Transverse colon (tissue), 4 donors: ENCODE measurements around the gene SLC6A13. TPM values are rescaled to one million over a fixed set of nuclear protein-coding genes. Genes with fewer than 3 reads are reported as not detected.

ENCODE experiments used
- DNase-seq: peaks from one replicate; pipeline ENCODE4 v3.0.0-alpha.2; 2019
- H3K27ac ChIP-seq, 4 donors: fragments of 200-600 bp; sonication (generic); 2 replicates each; pipeline ENCODE4 v1.5.1; 2016 to 2018; ENCODE audit warnings: inconsistent platforms in 4 of 4
- H3K27me3 ChIP-seq: fragments of 200-600 bp; sonication (generic); 2 replicates; pipeline ENCODE4 v1.5.1; 2017; ENCODE audit warnings: inconsistent platforms
- H3K36me3 ChIP-seq, 4 donors: fragments of 200-600 bp; sonication (generic); 2 replicates each; pipeline ENCODE4 v1.5.1; 2017 to 2019; ENCODE audit warnings: inconsistent platforms in 4 of 4
- H3K4me1 ChIP-seq, 4 donors: fragments of 200-600 bp; sonication (generic); 2 replicates each; pipeline ENCODE4 v1.5.1; 2017 to 2020; ENCODE audit warnings: inconsistent platforms in 4 of 4
- H3K4me3 ChIP-seq, 4 donors: fragments of 200-600 bp; sonication (generic); 1 replicate in 1 of 4; 2 replicates in 3 of 4; pipeline versions ENCODE4 v1.5.1 to v1.6.1; 2017 to 2019; ENCODE audit warnings: inconsistent platforms in 4 of 4
- H3K9me3 ChIP-seq, 2 donors: fragments of 200-600 bp; sonication (generic); 2 replicates each; pipeline ENCODE4 v1.5.1; 2017 to 2019; ENCODE audit warnings: inconsistent platforms in 2 of 2
- EP300 ChIP-seq: sonication (generic); formaldehyde crosslinking; IDR thresholded peaks from one replicate; pipeline ENCODE4 v1.6.1; 2017; ENCODE audit warnings: antibody characterized with exemption, low read depth
- POLR2A ChIP-seq: fragments of 450-650 bp; IDR thresholded peaks from one replicate; pipeline ENCODE4 v1.6.1; 2016; ENCODE audit warnings: antibody characterized with exemption, mild to moderate bottlenecking, moderate library complexity
- POLR2AphosphoS5 ChIP-seq, 3 donors: sonication (generic); formaldehyde crosslinking; IDR thresholded peaks; one replicate each; pipeline ENCODE4 v1.6.1; 2016; ENCODE audit warnings: antibody characterized with exemption in 3 of 3
- WGBS, 2 donors: methylation state at CpG; one replicate each; pipeline ENCODE4 v1.1.5; 2018; ENCODE audit warnings: low coverage in 1 of 2; 5-methylcytosine and 5-hydroxymethylcytosine counted together
- in situ Hi-C, 4 donors: fragments of 200-750 bp; cut with MboI; loops; one replicate each; pipeline versions ENCODE4 v1.15.0 to v1.15.1; 2017; ENCODE audit warnings: low sequenced_read_pairs in 3 of 4, low pct_ligation_motif_present in 1 of 4, low pct_unique_long_range_greater_than_20kb in 1 of 4
- intact Hi-C: fragments of 100-400 bp; cut with DNase I; formaldehyde crosslinking; loops from one replicate; pipeline ENCODE4 v1.15.1; 2023; ENCODE audit warnings: low total_unique reads
- total RNA-seq, 4 donors: library from RNA; depleted of rRNA; stranded (reverse); fragments of >200 nt; gene quantifications; one replicate each; pipeline ENCODE4 v1.1.0, GENCODE V29; 2016
- TF ChIP-seq, protein P1 (sequence below), 5 experiments: fragments of 200-600 bp in 3 of 5; fragments of 450-650 bp in 2 of 5; sonication (generic) in 3 of 5; IDR thresholded peaks; 1 replicate in 2 of 5; 2 replicates in 3 of 5; pipeline ENCODE4 v1.5.1; 2016 to 2017; ENCODE audit warnings: antibody characterized with exemption in 5 of 5, inconsistent platforms in 3 of 5, mild to moderate bottlenecking in 2 of 5, moderate library complexity in 1 of 5

The SLC6A13 gene
- total RNA-seq, 4 donors from 2014 or later, result not detected

DNA sequence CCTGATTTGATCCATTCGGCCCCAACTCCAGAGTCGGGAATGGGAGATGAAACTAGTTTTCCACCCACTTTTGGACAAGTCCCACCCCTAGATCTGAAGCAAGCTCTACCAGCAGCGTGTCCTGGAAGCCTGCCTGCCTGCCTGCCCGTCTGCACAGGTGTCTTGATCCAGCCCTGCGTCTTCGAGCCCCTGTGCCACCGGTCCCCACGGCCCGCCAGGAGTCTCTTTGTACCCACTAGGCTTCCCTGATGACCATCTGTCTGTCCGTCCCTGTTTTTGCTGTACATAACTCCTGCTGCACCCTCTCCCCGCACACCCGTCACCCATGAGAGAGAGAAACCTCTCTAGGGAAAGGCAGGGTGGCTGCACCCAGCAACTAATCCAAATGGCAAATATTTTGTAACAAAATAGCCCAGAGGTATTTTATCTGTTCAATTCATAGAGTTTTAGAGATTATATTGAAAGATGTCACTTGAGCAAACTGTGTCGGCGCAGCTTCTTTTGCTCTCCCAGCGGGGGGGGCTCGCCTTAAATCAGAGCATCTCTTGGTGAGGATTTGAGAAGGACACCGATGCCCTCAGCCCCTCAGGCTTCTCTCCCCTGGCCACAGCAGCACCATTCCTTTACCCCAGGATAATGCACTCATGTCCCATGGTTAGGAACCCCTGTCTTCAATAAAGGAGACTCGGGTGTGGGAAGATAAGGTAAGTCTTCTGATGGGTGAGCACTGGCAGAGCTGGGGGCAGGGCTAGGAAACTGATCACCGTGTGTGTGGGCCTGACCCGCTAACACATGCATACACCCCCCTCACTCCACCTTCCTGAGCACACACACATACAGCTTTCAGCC, 84.4 kb downstream of the SLC6A13 start:
- intact Hi-C loops (no loop called here), in situ Hi-C loops (no loop called here)
- peaks cover 0 to 19% (median 14%) of the 10 kb centered on the region in 4 donors for H3K4me1 ChIP-seq
- no peaks in the 10 kb centered on the region for H3K9me3 ChIP-seq
- H3K27ac ChIP-seq, result no peak overlapping the region
- DNase-seq, result no peak
- no peak overlapping the region for H3K4me3 ChIP-seq
- H3K27me3 ChIP-seq, result no peaks in the 10 kb centered on the region
- WGBS, 2 donors, result 80 to 89% methylated on average over 1 to 20 of the region's 20 CpGs
- H3K36me3 ChIP-seq, result no peaks in the 10 kb centered on the region
- TF ChIP-seq POLR2A, result no peak
- TF ChIP-seq POLR2AphosphoS5 (IDR thresholded peaks at IDR 0.05), result no peak
- TF ChIP-seq, protein P1, sequence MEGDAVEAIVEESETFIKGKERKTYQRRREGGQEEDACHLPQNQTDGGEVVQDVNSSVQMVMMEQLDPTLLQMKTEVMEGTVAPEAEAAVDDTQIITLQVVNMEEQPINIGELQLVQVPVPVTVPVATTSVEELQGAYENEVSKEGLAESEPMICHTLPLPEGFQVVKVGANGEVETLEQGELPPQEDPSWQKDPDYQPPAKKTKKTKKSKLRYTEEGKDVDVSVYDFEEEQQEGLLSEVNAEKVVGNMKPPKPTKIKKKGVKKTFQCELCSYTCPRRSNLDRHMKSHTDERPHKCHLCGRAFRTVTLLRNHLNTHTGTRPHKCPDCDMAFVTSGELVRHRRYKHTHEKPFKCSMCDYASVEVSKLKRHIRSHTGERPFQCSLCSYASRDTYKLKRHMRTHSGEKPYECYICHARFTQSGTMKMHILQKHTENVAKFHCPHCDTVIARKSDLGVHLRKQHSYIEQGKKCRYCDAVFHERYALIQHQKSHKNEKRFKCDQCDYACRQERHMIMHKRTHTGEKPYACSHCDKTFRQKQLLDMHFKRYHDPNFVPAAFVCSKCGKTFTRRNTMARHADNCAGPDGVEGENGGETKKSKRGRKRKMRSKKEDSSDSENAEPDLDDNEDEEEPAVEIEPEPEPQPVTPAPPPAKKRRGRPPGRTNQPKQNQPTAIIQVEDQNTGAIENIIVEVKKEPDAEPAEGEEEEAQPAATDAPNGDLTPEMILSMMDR (IDR thresholded peaks at IDR 0.05), result no peak
- TF ChIP-seq EP300, result no peak

DNA sequence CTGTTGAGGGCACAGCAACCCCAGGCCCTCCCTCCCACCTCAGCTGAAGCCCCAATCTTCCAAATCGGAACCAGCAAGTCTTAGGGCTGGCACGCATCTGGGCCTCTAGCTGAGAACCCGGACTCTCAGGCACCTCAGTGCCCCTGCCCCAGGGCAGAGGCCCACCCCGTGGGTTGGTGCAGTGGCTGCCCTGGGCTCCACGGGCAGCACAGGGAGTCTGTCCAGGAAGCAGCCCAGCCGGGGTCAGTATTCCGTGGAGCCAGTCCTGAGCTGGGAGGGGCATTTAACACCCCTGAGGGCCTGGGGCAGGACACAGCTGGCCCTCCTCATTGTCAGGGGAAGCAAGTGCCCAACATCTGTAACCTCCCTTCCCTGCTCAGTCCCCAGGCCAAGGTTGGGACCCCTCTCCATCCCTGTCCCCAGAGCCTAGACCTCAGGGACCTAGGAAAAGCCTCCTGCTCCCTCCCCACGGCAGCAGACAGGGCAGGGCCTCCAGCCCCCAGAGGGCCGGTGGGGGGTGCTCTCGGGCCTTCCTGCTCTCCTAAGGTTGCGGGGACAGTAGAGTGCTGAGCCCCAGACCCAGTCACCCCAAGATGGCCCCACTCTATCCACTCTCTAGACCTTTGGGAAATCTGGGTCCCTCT, 85.2 kb downstream of the SLC6A13 start:
- Histone ChIP-seq H3K4me3 (no peak overlapping the region), H3K9me3 (no peaks in the 10 kb centered on the region), H3K27me3 (no peaks in the 10 kb centered on the region), H3K36me3 (no peaks in the 10 kb centered on the region), H3K4me1 (peaks cover 0 to 26% (median 21%) of the 10 kb centered on the region in 4 donors), H3K27ac (no peak overlapping the region)
- in situ Hi-C loops, result no loop called here
- no peak for TF ChIP-seq POLR2A
- TF ChIP-seq EP300, result no peak
- TF ChIP-seq, protein P1 (IDR thresholded peaks at IDR 0.05), result no peak
- TF ChIP-seq POLR2AphosphoS5 (IDR thresholded peaks at IDR 0.05), result no peak
- DNase-seq, result no peak
- 79% methylated on average over 10 of the region's 11 CpGs; no CpG with 5 or more reads in 1 of the 2 donors for WGBS, 2 donors
- intact Hi-C loops, result no loop called here

DNA sequence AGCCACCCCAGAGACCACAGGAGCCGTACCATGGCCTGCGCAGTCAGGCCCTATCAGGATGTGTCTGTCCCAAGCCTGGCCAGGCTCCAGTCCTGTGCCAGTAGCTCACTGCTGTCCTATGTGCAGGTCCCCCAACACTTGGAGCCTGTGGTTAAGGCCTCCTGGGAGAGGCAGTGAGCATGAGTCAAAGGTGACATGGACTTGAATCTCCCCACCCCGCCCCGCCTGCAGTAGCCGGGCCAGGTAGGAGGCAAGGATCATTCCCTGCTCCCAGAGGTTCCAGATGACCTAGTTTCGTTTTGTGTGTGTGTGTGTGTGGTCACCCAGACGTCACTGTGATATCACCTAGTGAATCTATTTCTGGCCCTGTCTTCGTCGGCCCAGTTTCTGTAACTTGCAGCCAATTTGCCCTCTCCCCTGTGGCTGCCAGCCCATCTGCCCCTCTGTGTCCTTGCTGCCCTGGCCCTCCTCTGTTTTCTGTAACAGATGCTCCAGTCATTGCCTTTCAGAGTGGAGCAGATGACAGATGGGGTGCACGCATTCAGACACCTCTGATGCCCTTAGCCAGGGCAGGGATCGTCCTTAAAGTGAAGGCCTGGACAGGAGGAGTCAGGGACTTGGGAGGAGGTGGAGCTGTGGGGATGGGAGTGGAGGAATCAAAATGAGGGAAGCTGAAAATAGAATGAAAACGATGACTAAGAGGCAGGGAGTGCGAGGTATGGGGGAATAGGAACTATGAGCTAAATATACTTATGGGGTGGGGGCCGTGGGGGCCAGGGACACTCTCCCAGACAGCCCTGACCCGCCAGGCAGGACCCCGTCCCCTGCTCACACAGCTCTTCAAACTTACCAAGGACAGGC, 86.1 kb downstream of the SLC6A13 start:
- Histone ChIP-seq H3K9me3 (no peaks in the 10 kb centered on the region), H3K27me3 (no peaks in the 10 kb centered on the region), H3K4me3 (no peak overlapping the region), H3K27ac (peak overlapping the region in 2 of 4 donors; percentile 34 to 50), H3K4me1 (peaks cover 0 to 34% (median 28%) of the 10 kb centered on the region in 4 donors), H3K36me3 (no peaks in the 10 kb centered on the region)
- TF ChIP-seq POLR2AphosphoS5 (IDR thresholded peaks at IDR 0.05) (no peak), EP300 (no peak), POLR2A (no peak)
- TF ChIP-seq, protein P1 (IDR thresholded peaks at IDR 0.05), result no peak
- peak; percentile 75 for DNase-seq
- WGBS, 2 donors, result 14 to 56% methylated on average over 2 to 16 of the region's 16 CpGs
- in situ Hi-C loops, result no loop called here
- intact Hi-C loops, result no loop called here

DNA sequence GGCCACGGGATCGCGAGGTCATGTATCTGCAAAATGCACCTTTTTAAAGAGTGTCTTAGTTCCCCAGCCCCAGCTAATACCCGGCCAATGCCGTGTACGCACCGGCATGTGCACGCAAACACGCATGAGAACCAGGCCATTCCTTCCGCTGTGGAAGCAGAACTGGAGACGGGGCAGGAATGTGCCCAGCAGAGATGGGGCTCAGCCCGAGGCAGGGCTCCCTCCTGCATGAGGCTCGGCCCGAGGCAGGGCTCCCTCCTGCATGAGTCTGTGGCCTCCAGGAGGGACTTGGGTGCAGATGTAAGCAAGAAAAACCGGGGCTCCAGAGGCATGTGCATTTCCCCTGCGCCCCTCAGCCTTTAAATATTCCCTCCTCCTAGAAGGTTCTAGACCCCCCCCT, 86.9 kb downstream of the SLC6A13 start:
- WGBS, 2 donors, result 91% methylated on average over 16 of the region's 16 CpGs; no CpG with 5 or more reads in 1 of the 2 donors
- Histone ChIP-seq H3K36me3 (no peaks in the 10 kb centered on the region), H3K4me1 (peaks cover 0 to 37% (median 28%) of the 10 kb centered on the region in 4 donors), H3K9me3 (no peaks in the 10 kb centered on the region), H3K27me3 (no peaks in the 10 kb centered on the region), H3K4me3 (no peak overlapping the region), H3K27ac (peak overlapping the region in 1 of 4 donors; percentile 50)
- intact Hi-C loops, result no loop called here
- DNase-seq, result no peak
- TF ChIP-seq POLR2A (no peak), EP300 (no peak), POLR2AphosphoS5 (IDR thresholded peaks at IDR 0.05) (no peak)
- TF ChIP-seq, protein P1 (IDR thresholded peaks at IDR 0.05), result no peak
- in situ Hi-C loops, result no loop called here
